ENCODE results near the gene PGAP6. TPM values are rescaled to one million over a fixed set of nuclear protein-coding genes. Genes with fewer than 3 reads are reported as not detected.

The PGAP6 gene
- total and polyA plus RNA-seq, 2 of the 13 experiments (the other 11 are each of a cell fraction or from before 2014, with no cell fraction given) = 52.7 to 136 TPM

DNA sequence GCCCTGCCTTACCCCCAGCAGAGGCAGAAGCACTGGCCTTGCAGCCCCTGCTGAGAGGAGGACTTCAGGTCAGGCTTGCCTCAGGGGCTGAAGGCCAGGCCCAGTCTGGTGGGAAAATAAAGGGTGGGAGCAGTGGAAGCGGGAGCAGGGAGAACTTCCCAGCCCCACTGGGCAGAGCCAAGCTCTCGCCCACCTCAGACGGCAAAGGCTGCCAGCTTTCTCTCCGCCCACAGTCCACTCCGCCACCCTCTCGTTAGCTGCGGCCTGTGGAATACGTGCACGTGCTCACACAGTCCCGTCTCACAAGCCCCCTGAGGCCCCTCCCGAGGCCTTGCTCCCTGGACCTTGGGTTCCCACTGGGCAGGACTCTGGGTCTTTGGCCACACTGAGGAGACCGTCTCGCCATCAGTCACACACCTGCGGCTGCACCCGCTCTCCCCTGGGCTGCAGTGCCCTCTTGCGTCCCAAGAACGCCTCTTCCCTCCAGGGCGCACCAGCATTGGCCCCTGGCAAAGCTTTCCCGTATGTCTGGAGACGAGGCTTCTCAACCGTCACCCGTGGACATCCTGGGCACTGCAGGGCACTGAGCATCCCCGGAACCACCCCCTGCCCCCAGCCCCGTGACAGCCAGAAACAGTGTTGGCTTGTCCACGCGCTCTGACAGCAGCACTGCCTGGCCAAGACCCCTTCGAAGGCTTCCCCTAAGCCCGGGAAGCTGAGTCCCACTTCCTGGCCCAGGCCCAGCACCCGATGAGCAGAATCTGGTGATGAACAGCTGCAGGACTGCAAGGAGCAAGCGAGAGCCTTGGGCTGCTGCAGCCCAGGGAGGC lies 19.7 kb downstream of the PGAP6 start (continued):
- TF ChIP-seq GPN1 (CRISPR knock-in tag; IDR thresholded peaks at IDR 0.05; ENCODE audit: borderline replicate concordance) (no peak), SP4 (CRISPR knock-in tag; IDR thresholded peaks at IDR 0.05) (no peak), AHR (CRISPR knock-in tag; IDR thresholded peaks at IDR 0.05) (no peak; the same call in 1 of the 2 replicates), SRSF1 (optimal IDR thresholded peaks at IDR 0.05; ENCODE audit: low read depth, low read length) (no peak), STAG1 (CRISPR knock-in tag; IDR thresholded peaks at IDR 0.05) (peak; percentile 97), ZFP36 (IDR thresholded peaks at IDR 0.05; ENCODE audit: borderline replicate concordance, low read depth, low read length, partially characterized antibody) (no peak), ZNF644 (CRISPR knock-in tag; IDR thresholded peaks at IDR 0.05; ENCODE audit: low read depth) (peak; percentile 8; the same call in 1 of the 2 replicates), PRPF4 (IDR thresholded peaks at IDR 0.05; ENCODE audit: low read depth, low read length, poor library complexity, severe bottlenecking) (no peak), MED8 (CRISPR knock-in tag; IDR thresholded peaks at IDR 0.05; ENCODE audit: insufficient replicate concordance) (no peak), ZNF792 (CRISPR knock-in tag; IDR thresholded peaks at IDR 0.05) (0 out of 2 replicates have a peak, but pooled peaks have one; percentile 65), ATM (IDR thresholded peaks at IDR 0.05; ENCODE audit: borderline replicate concordance) (no peak), ZBTB38 (CRISPR knock-in tag; IDR thresholded peaks at IDR 0.05) (peak; percentile 92), KDM5B (CRISPR knock-in tag; IDR thresholded peaks at IDR 0.05; ENCODE audit: borderline replicate concordance) (peak; percentile 96), YEATS4 (CRISPR knock-in tag; IDR thresholded peaks at IDR 0.05; ENCODE audit: borderline replicate concordance) (peak; percentile 81; the same call in 1 of the 2 replicates)
- TF ChIP-seq, protein P1, sequence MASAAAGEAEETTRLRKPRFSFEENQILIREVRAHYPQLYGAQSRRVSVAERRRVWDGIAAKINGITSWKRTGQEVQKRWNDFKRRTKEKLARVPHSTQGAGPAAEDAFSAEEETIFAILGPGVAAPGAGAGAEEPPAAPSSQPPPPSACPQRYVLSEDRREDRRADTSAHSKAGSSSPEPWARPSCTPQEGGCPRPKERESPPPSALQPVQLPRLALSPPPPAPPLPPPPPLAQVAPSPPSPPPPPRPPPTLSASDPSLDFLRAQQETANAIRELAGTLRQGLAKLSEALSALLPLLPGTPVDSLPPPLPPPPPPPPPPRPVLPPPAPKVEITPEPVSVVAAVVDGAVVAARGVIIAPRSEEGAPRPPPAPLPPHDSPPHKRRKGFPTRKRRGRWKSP (CRISPR knock-in tag; IDR thresholded peaks at IDR 0.05) = no peak; the same call in 1 of the 2 replicates
- TF ChIP-seq, protein P2, sequence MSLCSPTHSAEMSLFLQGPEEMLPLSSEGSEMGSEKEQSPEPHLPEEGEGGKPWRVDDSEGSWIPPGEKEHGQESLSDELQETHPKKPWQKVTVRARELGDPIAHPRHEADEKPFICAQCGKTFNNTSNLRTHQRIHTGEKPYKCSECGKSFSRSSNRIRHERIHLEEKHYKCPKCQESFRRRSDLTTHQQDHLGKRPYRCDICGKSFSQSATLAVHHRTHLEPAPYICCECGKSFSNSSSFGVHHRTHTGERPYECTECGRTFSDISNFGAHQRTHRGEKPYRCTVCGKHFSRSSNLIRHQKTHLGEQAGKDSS (CRISPR knock-in tag; IDR thresholded peaks at IDR 0.05; ENCODE audit: borderline replicate concordance, low read depth) = peak; percentile 74
- TF ChIP-seq, protein P3, sequence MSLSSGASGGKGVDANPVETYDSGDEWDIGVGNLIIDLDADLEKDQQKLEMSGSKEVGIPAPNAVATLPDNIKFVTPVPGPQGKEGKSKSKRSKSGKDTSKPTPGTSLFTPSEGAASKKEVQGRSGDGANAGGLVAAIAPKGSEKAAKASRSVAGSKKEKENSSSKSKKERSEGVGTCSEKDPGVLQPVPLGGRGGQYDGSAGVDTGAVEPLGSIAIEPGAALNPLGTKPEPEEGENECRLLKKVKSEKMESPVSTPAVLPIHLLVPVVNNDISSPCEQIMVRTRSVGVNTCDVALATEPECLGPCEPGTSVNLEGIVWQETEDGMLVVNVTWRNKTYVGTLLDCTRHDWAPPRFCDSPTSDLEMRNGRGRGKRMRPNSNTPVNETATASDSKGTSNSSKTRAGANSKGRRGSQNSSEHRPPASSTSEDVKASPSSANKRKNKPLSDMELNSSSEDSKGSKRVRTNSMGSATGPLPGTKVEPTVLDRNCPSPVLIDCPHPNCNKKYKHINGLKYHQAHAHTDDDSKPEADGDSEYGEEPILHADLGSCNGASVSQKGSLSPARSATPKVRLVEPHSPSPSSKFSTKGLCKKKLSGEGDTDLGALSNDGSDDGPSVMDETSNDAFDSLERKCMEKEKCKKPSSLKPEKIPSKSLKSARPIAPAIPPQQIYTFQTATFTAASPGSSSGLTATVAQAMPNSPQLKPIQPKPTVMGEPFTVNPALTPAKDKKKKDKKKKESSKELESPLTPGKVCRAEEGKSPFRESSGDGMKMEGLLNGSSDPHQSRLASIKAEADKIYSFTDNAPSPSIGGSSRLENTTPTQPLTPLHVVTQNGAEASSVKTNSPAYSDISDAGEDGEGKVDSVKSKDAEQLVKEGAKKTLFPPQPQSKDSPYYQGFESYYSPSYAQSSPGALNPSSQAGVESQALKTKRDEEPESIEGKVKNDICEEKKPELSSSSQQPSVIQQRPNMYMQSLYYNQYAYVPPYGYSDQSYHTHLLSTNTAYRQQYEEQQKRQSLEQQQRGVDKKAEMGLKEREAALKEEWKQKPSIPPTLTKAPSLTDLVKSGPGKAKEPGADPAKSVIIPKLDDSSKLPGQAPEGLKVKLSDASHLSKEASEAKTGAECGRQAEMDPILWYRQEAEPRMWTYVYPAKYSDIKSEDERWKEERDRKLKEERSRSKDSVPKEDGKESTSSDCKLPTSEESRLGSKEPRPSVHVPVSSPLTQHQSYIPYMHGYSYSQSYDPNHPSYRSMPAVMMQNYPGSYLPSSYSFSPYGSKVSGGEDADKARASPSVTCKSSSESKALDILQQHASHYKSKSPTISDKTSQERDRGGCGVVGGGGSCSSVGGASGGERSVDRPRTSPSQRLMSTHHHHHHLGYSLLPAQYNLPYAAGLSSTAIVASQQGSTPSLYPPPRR (CRISPR knock-in tag; IDR thresholded peaks at IDR 0.05; ENCODE audit: borderline replicate concordance) = peak; percentile 82
- TF ChIP-seq, protein P4, sequence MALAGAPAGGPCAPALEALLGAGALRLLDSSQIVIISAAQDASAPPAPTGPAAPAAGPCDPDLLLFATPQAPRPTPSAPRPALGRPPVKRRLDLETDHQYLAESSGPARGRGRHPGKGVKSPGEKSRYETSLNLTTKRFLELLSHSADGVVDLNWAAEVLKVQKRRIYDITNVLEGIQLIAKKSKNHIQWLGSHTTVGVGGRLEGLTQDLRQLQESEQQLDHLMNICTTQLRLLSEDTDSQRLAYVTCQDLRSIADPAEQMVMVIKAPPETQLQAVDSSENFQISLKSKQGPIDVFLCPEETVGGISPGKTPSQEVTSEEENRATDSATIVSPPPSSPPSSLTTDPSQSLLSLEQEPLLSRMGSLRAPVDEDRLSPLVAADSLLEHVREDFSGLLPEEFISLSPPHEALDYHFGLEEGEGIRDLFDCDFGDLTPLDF (CRISPR knock-in tag; IDR thresholded peaks at IDR 0.05) = no peak
- TF ChIP-seq, protein P5, sequence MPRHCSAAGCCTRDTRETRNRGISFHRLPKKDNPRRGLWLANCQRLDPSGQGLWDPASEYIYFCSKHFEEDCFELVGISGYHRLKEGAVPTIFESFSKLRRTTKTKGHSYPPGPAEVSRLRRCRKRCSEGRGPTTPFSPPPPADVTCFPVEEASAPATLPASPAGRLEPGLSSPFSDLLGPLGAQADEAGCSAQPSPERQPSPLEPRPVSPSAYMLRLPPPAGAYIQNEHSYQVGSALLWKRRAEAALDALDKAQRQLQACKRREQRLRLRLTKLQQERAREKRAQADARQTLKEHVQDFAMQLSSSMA (CRISPR knock-in tag; IDR thresholded peaks at IDR 0.05) = no peak
